Measurements from ENCODE around the gene TBX4.

GRCh38 chr17:61404663-61404912 is 47.6 kb upstream of the TBX4 start:
- TF ChIP-seq TAF1 (conservative IDR thresholded peaks at IDR 0.05) = no peak
- no peak for TF ChIP-seq CTCF (IDR thresholded peaks at IDR 0.05; ENCODE audit: low read depth, low read length, missing input control)
- TF ChIP-seq ATF3 (IDR thresholded peaks at IDR 0.05) = no peak
- TF ChIP-seq JUND (IDR thresholded peaks at IDR 0.05) = no peak
- TF ChIP-seq SP1 (IDR thresholded peaks at IDR 0.05) = no peak
- TF ChIP-seq GABPA (IDR thresholded peaks at IDR 0.05 in 1 of 2, conservative IDR thresholded peaks at IDR 0.05 in 1 of 2) = no peak
- TF ChIP-seq MAX (IDR thresholded peaks at IDR 0.05) = no peak
- no peak for TF ChIP-seq RAD21 (IDR thresholded peaks at IDR 0.05)
- no peak for TF ChIP-seq REST (IDR thresholded peaks at IDR 0.05)
- no peak for TF ChIP-seq NR2F2 (IDR thresholded peaks at IDR 0.05)
- no peak for TF ChIP-seq EGR1 (IDR thresholded peaks at IDR 0.05; ENCODE audit: low read depth in 2 of 2)
- TF ChIP-seq RXRA (IDR thresholded peaks at IDR 0.05) = no peak

Data from liver (tissue), 3 donors.